HG03469 (cell line): Measurements from ENCODE around the gene DDT.
"Not testable (repeated sequence)": the region's sequence is repeated elsewhere in the genome, so short reads cannot be mapped to it uniquely, and the experiment has no call there.

Source experiments
- ATAC-seq: cut with Tn5 transposase; IDR thresholded peaks from one replicate; pipeline ENCODE4 v1.9.1; 2021; ENCODE audit warnings: mild to moderate bottlenecking, moderate library complexity, moderate number of reproducible peaks; ENCODE audit not compliant: unreplicated experiment

The DDT gene

GRCh38 chr22:23953485-23953884 is 20.8 kb downstream of the DDT start:
- ATAC-seq = not testable (repeated sequence)

GRCh38 chr22:23952794-23953405 is 21.3 kb downstream of the DDT start:
- ATAC-seq = not testable (repeated sequence)

- ATAC-seq = not testable (repeated sequence)
Measured at GRCh38 chr22:23951383-23951782, 22.9 kb downstream of the DDT start.

- ATAC-seq = not testable (repeated sequence)
Measured at GRCh38 chr22:23949764-23950163, 24.5 kb downstream of the DDT start.

GRCh38 chr22:23947391-23947790 is 26.9 kb downstream of the DDT start:
- not testable (repeated sequence) for ATAC-seq

- not testable (repeated sequence) for ATAC-seq
Measured at GRCh38 chr22:23940166-23940565, 34.1 kb downstream of the DDT start.

GRCh38 chr22:23939017-23939357 is 35.3 kb downstream of the DDT start:
- no peak for ATAC-seq

- ATAC-seq = no peak
Measured at GRCh38 chr22:23938328-23939016, 35.8 kb downstream of the DDT start.

- ATAC-seq = no peak
Measured at GRCh38 chr22:23926561-23926960, 47.7 kb downstream of the DDT start.

GRCh38 chr22:23925020-23925606 is 49.1 kb downstream of the DDT start:
- no peak for ATAC-seq

GRCh38 chr22:23922921-23923320 is 51.3 kb downstream of the DDT start:
- ATAC-seq = no peak

GRCh38 chr22:23921586-23922201 is 52.5 kb downstream of the DDT start:
- ATAC-seq = not testable (repeated sequence)
